Measurements from ENCODE around the gene ZIC4.

The ZIC4 gene

GRCh38 chr3:147371771-147372340, 34.5 kb downstream of the ZIC4 start:
- DNase-seq, result no peak

GRCh38 chr3:147371140-147371539, 35.2 kb downstream of the ZIC4 start:
- no peak for DNase-seq

- DNase-seq, result no peak
Measured at GRCh38 chr3:147370349-147370748, 36.0 kb downstream of the ZIC4 start.

- DNase-seq, result no peak
Measured at GRCh38 chr3:147369661-147370123, 36.7 kb downstream of the ZIC4 start.

GRCh38 chr3:147369231-147369630, 37.1 kb downstream of the ZIC4 start:
- DNase-seq, result no peak

- no peak for DNase-seq
Measured at GRCh38 chr3:147368561-147369221, 37.7 kb downstream of the ZIC4 start.

GRCh38 chr3:147368151-147368550, 38.2 kb downstream of the ZIC4 start:
- no peak for DNase-seq

- no peak for DNase-seq
Measured at GRCh38 chr3:147367676-147368075, 38.7 kb downstream of the ZIC4 start.

GRCh38 chr3:147365196-147366115, 40.9 kb downstream of the ZIC4 start:
- no peak for DNase-seq

GRCh38 chr3:147364771-147365170, 41.6 kb downstream of the ZIC4 start:
- no peak for DNase-seq

GRCh38 chr3:147361454-147362420, 44.6 kb downstream of the ZIC4 start:
- peak in 2 of 56 donors; percentile 1 to 15 for DNase-seq

- DNase-seq, result no peak
Measured at GRCh38 chr3:147360646-147361453, 45.5 kb downstream of the ZIC4 start.

GRCh38 chr3:147360051-147360439, 46.3 kb downstream of the ZIC4 start:
- no peak for DNase-seq

- DNase-seq, result no peak
Measured at GRCh38 chr3:147359177-147360050, 46.9 kb downstream of the ZIC4 start.

GRCh38 chr3:147358144-147358992, 48.0 kb downstream of the ZIC4 start:
- no peak for DNase-seq

GRCh38 chr3:147356909-147357900, 49.1 kb downstream of the ZIC4 start:
- no peak for DNase-seq
